Erythroblast (primary cell): Measurements from ENCODE around the gene EFEMP2.

Experiments used
- GATA1 ChIP-seq: IDR thresholded peaks from 2 replicates; pipeline ENCODE4 v1.6.1; 2011; ENCODE audit warnings: low read depth, mild to moderate bottlenecking, control low read depth, low read length, moderate library complexity
- POLR2A ChIP-seq: IDR thresholded peaks from 2 replicates; pipeline ENCODE4 v1.6.1; 2011; ENCODE audit warnings: mild to moderate bottlenecking, low read length

DNA sequence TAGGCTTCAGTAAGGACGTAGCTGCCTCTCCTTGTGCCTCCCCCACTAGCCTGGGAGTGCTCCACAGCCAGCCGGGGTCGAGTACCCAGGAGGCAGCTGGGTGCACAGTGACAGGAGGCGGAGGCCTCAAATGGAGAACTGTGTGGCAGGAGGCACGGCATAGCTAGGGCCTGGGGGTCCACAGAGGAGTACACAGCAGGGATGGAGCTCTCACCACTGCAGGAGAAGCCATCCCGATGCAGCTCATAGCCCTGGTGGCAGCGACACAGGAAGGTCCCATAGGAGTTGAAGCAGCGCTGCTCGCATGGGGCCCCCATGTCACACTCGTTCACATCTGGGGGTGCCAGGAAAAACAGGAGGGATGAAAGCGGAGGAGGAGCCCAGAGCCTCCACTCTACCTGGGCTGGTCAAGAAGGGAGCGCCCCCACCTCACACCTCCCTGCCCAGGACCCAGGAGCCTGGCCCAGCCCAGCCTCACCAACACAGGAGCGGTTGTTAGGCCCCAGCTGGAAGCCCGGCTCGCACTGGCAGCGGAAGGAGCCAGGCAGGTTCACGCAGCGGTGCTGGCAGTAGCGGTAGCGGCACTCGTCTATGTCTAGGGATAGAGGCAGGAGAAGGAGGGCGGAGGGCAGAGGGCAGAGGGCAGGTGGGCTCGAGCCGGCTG lies 2.8 kb downstream of the EFEMP2 start:
- peak; percentile 5 for TF ChIP-seq POLR2A
- no peak for TF ChIP-seq GATA1
